Endothelial cell of hepatic sinusoid (primary cell): ENCODE measurements around the gene ZNF30.
"Not testable (repeated sequence)": the region's sequence is repeated elsewhere in the genome, so short reads cannot be mapped to it uniquely, and the experiment has no call there.

Experiments
- in situ Hi-C: cut with HindIII; loops from 2 replicates; pipeline ENCODE4 v1.10.0; 2017; ENCODE audit warnings: low sequenced_read_pairs

The ZNF30 gene

DNA sequence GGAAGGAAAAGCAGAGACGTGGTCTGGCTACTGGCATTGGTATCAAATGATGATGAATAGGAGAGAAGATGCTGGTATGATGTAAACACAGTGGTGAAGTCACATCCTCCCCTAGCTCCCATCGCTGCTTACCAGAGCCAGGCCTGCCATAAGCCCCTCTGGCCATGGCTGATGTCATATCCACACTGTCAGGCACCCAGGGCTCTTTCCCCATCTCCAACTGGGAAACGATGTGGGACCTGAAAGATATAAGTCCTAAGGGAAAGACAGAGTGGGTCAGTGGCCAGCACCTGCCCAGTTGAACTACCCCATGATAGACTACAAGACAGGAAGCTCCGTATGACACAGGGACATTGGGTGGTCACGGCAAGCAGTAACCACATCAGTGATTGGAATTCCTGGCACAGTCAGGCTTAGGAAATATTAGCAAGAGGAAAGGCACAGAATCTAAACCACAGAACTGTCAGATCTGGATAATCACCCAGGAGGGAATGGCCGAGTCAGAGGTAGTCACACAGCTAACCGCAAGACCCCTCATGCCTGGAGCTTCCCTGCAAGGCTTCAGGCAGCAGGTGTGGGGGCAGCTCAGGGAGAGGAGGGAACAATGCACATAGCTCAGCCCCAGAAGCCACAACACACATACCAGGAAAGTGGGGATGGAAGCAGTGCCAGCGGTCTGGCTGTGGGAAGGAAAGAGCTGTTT is 33.6 kb downstream of the ZNF30 start:
- in situ Hi-C loops: no loop called here

DNA sequence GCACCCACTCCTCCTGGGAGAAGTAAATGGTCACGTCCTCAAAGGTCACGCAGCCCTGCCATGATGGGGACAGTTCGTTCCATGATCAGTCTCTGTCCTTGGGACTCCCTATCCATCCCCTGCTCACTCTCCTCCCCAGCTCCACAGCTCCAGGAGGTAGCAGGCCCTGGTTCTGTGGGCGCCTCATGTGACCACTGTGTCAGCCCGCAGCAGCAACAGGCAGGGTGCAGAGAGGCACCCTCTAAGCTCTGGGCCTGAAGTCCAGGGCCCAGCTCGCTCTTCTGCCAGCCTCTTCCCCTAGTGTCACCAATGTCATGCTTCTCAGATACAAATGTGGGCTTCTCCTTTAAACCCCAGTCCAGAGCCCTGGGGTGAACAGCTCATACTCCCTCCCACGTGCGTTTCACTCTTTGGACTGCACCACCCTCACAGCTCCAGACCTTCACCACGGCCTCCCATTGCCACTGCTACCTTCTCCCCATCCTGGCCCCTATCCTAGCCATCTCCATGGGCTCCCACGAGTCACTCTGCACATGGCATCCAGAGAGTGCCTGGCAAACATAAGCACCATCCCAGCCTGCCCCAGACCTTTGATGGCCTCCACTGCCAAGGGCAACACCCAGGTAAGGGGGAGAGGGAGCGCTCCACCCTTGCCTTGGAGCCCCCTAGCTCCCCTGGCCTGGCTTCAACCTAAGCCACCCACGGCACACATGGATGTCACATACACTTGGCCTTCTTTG is 34.4 kb downstream of the ZNF30 start:
- in situ Hi-C loops: no loop called here

DNA sequence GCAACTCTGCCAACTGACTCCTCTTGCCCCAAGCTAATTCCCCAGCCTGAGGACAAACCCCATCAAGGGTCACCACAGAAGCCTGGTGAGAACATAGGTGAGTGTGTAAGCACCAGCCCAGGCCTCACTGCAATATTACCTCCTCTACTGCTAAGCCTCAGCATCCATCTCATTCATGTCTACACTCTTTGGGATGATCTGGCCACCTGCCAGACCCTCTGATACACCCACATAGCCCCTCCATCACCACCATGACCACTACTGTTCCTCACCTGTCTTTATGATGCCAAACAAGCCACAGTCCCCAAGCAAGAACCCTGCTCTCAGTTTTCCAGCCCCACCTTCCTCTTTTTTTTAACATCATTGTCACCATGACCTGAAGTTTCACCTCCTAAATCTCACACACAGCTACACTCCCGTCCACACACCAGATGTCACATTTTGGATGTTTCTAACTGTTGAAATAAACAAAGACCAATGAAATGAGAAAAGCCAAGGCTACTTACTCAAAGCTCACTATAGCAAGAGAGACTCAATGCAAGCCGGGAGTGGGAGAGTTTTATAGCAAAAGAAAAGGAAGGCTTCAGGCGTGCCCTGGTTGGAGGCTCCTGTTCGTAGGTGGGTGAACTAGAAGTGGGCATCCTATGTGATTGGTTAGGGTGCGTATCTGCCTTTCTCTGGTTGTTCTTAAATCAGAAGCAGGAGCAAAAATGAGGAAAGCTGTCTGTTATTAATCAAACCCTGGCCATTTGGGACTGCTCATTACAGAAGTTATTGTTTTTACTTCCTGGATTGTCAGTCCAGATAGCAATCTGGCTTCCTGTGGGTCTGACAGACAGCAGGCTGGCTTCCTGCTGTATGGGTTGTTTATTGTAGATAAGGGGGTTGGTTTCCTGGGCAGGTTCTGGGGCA is 35.3 kb downstream of the ZNF30 start:
- in situ Hi-C loops: no loop called here

DNA sequence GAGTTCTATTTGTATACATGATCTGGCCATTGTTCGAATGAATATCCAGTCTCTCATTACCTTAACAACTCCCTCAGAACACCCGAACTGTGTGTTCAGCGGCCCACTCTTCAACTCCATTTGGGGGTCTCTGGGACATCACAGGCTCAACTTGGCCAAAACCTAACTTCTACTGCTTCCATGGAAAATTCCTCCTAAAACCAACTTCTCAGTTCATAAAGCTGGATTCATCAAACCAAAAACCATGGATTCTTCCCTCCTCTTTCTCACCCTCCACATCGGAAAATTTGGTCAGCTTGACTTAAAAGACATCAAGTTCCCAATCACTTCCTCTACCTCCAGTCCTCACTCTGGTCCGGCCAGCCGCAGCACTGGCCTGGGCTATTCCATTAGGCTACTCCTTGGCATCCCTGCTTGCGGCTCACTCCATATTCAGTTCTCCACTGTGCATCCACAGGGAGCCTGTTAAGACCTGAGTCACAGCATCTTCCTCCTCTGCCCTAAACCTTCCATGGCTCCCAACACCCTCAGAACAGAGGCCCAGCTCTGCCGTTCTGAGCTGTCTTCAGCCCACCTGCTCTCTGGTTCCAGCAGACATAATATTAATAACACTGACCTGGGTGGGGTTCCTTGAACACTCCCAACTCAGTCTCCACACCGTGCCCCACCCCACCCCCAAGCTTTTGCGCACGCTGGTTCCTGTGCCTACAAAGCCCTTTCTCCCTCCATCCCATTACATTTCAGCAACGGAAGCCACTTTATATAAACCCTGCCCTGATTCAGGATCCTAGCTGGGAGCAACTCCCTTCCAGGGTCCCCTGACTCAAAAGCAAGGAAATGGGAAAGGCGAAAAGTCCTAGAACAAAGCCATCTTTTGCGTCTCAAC is 36.2 kb downstream of the ZNF30 start:
- in situ Hi-C loops: no loop called here

DNA sequence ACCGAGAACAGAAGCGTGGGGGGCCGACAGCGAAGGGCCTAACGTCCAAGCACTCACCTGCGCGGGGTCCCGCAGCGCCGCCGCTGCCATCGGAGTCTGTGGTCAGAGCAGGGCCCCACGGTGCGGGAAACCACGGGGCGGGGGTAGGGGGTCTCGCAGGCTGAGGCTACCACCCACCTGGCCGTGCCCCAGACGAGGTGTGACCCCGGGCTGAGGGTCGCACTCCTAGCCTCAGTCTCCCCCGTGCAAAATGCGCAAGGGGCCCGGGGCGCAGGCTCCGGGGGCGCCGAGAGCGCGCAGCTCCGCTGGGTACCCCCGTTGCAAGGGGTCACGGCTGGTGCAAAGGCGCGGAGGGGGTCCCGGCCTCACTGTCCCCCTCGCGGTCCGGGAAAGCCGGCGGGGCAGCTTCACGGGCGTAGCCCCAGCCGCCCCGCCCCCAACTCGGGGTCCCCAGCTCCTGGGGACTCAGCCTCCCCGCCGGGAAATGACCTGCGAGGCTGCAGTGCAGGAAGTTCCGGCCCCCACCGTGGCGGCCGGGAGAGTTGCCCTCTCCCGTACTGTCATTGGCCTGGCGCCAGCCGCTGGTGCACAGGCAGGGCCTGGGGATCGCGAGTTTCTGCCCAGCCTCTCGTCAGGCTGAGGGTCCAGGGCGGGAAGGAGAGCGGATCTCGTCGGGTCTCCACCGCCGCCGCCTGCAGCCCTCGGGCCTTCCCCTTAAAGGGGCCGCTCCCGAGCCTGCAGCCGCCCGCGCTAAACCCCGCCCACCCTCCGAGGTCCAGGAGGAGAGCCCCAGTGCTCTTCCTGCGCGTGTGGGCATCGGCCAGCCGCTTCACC is 37.1 kb downstream of the ZNF30 start, which contains the start of gene ZNF792:
ZNF792 (minus strand) TSS at position 657 of the 834 bp plus-strand sequence; CDS start at position 90, 567 bp downstream.
- in situ Hi-C loops: no loop called here

DNA sequence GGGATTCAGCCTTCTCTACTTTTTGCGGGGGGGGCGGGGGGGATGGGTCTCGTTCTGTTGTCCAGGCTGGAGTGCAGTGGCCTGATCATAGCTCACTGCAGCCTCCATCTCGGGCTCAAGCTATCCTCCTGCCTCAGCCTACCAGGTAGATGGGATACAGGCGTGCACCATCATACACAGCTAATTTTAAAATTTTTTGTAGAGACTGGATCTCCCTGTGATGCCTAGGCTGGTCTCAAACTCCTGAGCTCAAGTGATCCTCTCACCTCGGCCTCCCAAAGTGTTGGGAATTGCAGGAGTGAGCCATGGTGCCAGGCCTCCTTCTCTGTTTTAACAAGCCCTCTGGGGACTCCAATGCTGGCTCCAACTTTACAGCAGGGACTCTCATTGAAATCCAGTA is 37.9 kb downstream of the ZNF30 start:
- in situ Hi-C loops: no loop called here

DNA sequence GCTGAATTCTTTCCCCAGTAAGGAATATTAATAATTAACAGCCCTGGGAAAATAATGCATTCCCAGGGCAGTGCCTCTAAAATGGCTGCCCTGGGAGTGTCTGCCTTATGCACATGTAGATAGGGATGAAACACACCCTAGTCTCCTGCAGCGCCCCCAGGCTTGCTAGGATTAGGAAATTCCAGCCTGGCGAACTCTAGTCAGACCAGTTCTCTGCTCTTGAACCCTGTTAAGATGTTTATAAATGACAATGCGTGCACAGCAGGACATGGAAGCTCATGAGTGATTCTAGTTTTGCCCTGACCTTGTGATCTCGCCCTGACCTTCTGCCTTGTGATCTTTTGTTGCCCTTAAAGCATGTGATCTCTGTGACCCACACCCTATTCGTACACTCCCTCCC is 38.8 kb downstream of the ZNF30 start:
- in situ Hi-C loops: not testable (repeated sequence)

DNA sequence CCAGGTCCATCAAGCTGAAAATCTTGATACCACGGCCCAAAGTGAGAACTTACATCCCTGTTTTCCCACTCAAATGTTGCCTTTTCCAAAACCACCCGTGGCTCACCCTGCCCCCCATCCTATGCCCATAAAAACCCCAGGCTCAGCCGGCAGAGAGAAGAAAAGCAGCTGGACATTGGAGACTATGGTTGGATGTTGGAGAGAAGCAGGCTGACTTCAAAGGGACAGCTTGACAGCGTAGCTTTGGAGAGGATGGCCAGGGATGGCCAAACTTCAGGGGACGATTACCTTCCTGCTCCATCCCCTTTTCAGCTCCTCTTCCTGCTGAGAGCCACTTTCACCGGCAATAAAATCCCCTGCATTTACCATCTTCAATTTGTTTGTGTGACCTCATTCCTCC is 40.8 kb downstream of the ZNF30 start:
- in situ Hi-C loops: no loop called here

DNA sequence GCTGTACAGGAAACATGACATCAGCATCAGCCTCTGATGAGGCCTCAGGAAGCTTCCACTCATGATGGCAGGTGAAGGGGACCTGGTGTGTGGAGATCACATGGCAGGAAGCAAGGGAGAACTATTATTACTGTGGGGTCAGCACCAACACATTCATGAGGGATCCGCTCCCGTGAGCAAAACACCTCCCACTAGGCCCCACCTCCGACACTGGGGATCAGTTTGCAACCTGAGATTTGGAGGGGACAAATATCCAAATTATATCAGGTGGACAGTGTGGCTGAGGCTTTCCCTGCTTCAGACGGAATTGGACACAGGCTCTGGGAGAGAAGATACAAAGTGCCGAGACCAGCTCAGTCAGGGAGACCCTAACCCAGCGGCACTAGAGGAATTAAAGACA is 43.0 kb downstream of the ZNF30 start:
- in situ Hi-C loops: loop anchor here (5.0 to 10.0 kb wide), 2 partner anchors 53 to 145 kb away; partner anchors contain the start of gene FXYD3

DNA sequence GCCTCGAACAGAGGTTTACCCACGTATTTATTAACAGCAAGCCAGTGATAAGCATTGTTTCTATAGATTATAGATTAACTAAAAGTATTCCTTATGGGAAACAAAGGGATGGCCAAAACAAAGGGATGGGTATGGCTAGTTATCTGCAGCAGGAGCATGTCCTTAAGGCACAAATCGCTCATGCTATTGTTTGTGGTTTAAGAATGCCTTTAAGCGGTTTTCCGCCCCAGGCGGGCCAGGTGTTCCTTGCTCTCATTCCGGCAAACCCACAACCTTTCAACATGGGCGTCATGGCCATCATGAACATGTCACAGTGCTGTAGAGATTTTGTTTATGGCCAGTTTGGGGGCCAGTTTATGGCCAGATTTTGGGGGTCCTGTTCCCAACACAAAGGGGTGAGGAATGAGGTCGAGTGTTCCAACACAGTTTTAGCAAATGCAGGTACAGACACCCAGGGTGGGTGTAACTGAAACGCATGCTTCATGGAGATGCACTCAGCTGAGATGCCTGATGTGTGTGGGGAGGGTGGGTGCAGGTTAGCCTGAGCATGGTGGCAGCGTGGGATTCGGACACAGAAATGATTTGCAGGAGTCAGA is 43.6 kb downstream of the ZNF30 start:
- in situ Hi-C loops: loop anchor here (5.0 to 10.0 kb wide), 2 partner anchors 52 to 145 kb away; partner anchors contain the start of gene FXYD3

DNA sequence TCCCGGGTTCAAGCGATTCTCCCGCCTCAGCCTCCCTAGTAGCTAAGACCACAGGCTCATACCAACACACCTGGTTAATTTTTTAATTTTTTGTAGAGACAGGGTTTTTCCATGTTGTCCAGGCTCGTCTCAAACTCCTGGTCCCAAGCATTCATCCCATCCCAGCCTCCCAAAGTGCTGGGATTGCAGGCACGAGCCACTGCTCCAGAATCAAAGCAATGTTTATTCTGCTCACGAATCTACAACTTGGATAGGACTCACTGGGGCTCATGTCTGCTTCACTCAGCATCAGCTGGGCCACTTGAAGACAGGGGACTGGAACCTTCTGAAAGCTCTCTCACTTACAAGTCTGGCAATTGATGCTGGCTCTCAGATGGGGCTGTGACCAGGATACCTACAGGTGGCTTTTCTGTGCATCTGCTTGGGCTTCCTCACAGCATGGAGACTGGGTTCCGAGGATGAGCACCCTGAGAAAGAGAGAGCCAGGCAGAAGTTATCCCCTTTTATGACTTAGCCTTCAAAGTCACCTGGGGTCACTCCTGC is 45.5 kb downstream of the ZNF30 start:
- in situ Hi-C loops: loop anchor here (5.0 to 10.0 kb wide), 2 partner anchors 50 to 143 kb away; partner anchors contain the start of gene FXYD3

DNA sequence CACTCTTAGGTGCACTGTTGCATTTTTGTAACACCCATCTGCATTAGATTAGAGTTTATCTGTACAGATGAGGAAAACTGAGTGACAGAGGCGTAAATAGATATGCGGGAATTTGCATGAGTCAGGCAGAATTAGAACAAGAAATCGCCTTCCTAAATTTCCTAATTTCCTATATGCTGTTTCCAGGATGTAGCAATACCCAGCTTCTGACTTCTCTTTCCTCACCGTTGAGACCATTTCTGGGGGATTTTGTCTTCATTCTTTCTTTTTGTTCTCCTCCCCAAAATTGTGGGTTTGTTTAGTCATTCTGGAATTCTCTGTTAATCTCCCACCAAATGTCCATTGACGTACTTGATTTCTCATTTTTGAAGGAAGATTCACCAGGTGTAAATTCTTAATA is 47.9 kb downstream of the ZNF30 start:
- in situ Hi-C loops: loop anchor here (5.0 to 10.0 kb wide), 2 partner anchors 48 to 140 kb away; partner anchors contain the start of gene FXYD3

DNA sequence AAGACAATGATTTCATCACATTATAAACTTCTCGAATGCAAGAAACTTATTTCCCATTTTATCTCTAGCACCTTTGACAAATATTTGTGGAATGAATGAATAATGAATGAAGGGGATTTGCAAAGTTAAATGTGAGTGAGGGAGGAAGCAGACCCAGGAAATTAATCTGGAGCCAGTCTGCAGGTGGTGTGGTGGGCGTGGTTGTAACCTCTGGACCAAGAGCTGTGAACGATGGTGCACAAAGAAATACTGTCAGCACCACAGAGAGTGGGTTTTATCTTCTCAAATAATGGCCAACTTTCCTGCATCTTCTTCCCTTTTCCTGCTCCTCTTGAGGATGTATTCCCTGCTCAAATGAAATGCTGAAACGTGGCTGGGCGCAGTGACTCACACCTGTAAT is 48.4 kb downstream of the ZNF30 start:
- in situ Hi-C loops: loop anchor here (10.0 kb wide), 1 partner anchor 140 kb away; the partner anchor contains the start of gene FXYD3

DNA sequence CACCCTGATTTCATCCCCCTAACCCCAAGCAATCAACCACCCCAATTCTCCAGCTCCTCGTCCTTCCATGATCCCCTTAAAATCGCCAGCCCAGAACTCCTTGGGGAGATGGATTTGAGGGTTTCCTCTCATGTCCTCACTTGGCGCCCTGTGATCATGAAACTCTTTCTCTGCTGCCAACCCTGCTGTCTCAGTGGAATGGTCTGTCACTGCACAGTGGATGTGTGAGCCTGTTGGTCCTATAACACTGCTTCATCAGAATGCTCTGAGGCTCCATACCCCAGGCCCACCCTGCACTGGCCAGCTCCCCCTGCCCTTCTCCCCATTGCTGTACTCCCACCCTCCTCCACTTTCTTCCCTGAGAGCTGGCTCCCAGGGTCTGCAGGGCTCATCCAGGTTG is 49.9 kb downstream of the ZNF30 start:
- in situ Hi-C loops: loop anchor here (10.0 kb wide), 1 partner anchor 138 kb away; the partner anchor contains the start of gene FXYD3

DNA sequence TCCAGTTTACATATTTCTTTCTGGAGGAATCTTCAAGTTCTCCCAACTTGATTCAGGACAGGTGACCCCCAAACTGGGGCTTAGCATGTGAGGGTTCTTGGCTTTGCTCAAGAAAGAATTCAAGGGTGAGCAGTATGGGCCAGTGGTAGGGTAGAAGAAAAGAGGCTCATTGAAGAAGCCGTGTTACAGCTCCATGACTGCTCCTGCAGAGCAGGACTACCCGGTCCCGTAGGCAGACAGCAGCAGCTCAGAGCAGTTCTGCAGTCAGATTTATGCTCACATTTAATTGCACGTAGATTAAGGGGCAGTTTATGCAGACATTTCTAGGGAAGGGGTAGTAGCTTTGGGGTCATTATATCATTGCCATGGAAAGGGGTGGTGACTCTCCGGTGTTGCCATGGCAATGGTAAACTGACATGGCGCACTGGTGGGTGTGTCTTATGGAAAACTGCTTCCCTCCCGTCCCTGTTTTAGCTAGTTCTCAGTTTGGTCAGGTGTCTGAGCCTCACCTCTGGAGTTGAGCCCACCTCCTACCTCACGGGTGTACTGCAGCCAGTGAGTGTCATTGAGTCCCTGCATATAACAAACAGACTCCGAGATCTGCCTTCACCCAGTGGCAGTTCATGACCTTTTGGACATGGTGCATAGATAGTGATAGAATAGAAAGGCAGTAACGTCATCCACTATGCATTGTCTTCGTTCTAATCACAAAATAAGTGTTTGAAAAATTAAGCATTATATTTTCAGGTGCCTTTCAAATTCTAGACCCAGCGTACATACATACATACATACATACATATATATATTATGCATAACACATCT is 53.3 kb downstream of the ZNF30 start:
- in situ Hi-C loops: loop anchor here (10.0 kb wide), 1 partner anchor 135 kb away; the partner anchor contains the start of gene FXYD3

DNA sequence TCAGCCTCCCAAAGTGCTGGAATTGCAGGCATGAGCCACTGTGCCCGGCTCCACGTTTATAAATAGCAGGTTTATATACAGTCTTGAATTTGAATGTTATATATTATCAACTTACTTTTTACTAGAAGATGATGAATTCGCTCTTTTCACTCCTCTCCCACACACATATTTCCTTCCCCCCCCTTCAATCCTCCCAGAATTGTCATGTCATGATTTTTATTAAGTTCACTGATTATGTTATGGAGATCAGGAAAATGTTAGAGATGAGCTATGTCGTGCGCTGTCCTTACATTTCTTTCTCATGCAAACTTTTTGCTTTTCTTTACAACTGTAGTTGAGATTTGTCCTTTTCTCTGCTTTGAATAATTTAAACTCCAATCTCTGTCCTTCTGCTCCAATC is 55.6 kb downstream of the ZNF30 start:
- in situ Hi-C loops: no loop called here

DNA sequence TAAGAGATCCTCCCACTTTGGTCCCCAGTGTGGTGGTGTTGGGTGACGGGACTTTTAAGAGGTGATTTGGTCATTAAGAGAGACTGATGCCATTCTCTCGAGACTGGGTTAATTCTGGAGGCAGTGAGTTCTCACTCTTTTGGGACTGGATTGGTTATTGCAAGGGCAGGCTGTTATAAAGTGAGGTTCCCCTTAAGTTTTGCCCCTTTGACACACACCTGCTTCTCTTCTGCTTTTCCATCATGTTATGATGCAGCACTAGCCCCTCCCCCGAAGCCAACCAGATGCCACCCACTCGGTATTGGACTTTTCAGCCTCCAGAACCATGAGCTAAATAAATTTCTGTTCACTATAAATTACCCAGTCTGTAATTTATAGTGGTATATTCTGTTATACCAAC is 57.1 kb downstream of the ZNF30 start:
- in situ Hi-C loops: no loop called here
